ENCODE results near the gene TXNL1.

Gene TXNL1

DNA sequence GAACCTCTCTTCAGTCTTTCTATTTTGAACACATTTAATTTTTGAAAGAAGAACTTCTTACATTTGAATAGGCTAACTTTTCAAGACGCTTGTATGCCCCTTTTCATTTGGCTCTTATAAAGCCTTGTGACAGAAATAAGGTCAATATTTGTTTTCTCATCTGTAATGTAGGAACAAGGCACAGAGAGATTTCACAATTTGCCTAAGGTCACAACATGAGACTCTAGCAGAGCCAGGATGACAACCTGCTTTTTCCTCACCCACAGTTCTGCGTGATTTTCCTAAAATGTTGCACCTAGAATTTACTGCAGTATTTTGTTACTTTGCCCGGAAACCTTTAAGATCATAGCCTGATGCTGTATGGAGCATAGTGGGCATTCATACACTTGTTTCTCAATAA, 67.4 kb downstream of the TXNL1 start:
- no peak overlapping the region for H3K27ac Mint-ChIP-seq
- no peaks in the 10 kb centered on the region for H3K9me3 Mint-ChIP-seq
- H3K27me3 Mint-ChIP-seq (ENCODE audit: low read depth), result no peaks in the 10 kb centered on the region
- H3K4me1 Mint-ChIP-seq (ENCODE audit: low read depth), result no peaks in the 10 kb centered on the region
- DNase-seq (ENCODE audit: low spot score), result no peak
- no peak overlapping the region for H3K4me3 Mint-ChIP-seq
- no peaks in the 10 kb centered on the region for H3K36me3 Mint-ChIP-seq (ENCODE audit: low read depth)

- H3K27ac Mint-ChIP-seq, result no peak overlapping the region
- no peak for DNase-seq (ENCODE audit: low spot score)
- H3K36me3 Mint-ChIP-seq (ENCODE audit: low read depth), result no peaks in the 10 kb centered on the region
- no peaks in the 10 kb centered on the region for H3K4me1 Mint-ChIP-seq (ENCODE audit: low read depth)
- H3K9me3 Mint-ChIP-seq, result no peaks in the 10 kb centered on the region
- H3K27me3 Mint-ChIP-seq (ENCODE audit: low read depth), result no peaks in the 10 kb centered on the region
- no peak overlapping the region for H3K4me3 Mint-ChIP-seq
These were observed 69.0 kb downstream of the TXNL1 start for GRCh38 chr18:56569416-56569815.

- Mint-ChIP-seq H3K27me3 (ENCODE audit: low read depth) (no peaks in the 10 kb centered on the region), H3K27ac (no peak overlapping the region), H3K4me3 (no peak overlapping the region), H3K36me3 (ENCODE audit: low read depth) (no peaks in the 10 kb centered on the region), H3K4me1 (ENCODE audit: low read depth) (no peaks in the 10 kb centered on the region), H3K9me3 (no peaks in the 10 kb centered on the region)
- no peak for DNase-seq (ENCODE audit: low spot score)
These were observed 69.4 kb downstream of the TXNL1 start for GRCh38 chr18:56568986-56569385.

DNA sequence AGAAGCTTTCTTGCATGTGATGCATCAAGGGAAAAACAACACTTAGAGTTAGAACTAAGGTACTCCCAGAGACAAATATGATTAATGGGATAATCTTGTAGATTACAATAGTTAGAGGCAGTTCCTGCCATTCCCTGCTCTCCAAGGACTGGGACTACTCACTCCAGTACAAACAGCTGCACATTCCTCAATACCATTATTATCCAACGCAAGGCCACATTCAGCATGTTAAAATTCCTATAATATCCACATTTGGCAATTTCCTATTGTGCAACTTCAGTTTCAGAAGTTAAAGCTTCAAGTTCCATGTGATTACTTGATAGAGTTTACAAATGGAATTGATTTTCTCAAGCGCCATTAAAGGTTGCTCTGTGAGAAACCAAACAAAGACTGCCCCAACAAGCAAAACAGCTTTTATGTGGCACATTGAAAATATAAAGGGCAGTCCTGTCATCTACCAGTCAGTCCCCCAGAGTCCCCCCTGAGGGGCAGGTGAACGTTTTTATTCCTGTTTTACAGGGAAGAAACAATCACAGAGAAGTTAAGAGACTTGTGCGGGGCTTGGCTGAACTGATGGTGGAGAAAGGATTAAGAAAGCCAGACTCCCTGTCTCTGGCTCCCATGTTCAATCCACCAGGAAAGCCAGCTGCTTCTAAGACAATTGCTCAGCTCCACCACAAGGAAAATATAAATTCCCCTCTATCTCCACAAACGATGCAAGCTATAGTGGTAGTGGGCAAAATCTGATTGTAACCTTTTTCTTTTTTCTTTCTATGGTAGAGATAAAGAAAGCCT, 72.6 kb downstream of the TXNL1 start:
- H3K27ac Mint-ChIP-seq, result no peak overlapping the region
- no peak overlapping the region for H3K4me3 Mint-ChIP-seq
- H3K4me1 Mint-ChIP-seq (ENCODE audit: low read depth), result no peaks in the 10 kb centered on the region
- DNase-seq (ENCODE audit: low spot score), result no peak
- H3K9me3 Mint-ChIP-seq, result no peaks in the 10 kb centered on the region
- no peaks in the 10 kb centered on the region for H3K36me3 Mint-ChIP-seq (ENCODE audit: low read depth)
- no peaks in the 10 kb centered on the region for H3K27me3 Mint-ChIP-seq (ENCODE audit: low read depth)

DNA sequence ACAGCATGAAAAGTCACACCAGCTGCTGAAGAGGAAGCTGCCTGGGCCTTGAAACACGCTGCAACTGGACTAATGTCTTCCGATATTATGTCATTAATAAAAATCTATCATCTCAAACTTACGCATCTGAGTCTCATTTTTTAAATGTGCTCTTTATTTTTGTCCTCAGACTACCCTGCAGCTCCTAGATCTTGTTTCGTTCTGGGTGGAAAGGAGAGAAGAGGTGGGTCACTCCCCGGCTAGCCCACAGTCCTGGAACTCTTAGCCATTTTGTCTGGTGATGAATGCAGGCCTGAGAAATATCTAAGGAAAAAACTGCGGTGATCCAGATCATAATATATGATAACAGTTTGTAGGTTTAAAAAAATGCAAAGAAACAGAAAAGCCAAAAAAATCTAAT, 73.3 kb downstream of the TXNL1 start:
- no peaks in the 10 kb centered on the region for H3K9me3 Mint-ChIP-seq
- H3K27me3 Mint-ChIP-seq (ENCODE audit: low read depth), result no peaks in the 10 kb centered on the region
- no peak for DNase-seq (ENCODE audit: low spot score)
- no peaks in the 10 kb centered on the region for H3K36me3 Mint-ChIP-seq (ENCODE audit: low read depth)
- no peaks in the 10 kb centered on the region for H3K4me1 Mint-ChIP-seq (ENCODE audit: low read depth)
- H3K4me3 Mint-ChIP-seq, result no peak overlapping the region
- no peak overlapping the region for H3K27ac Mint-ChIP-seq

- Mint-ChIP-seq H3K27me3 (ENCODE audit: low read depth) (no peaks in the 10 kb centered on the region), H3K4me3 (no peak overlapping the region), H3K36me3 (ENCODE audit: low read depth) (no peaks in the 10 kb centered on the region), H3K27ac (no peak overlapping the region), H3K4me1 (ENCODE audit: low read depth) (no peaks in the 10 kb centered on the region), H3K9me3 (no peaks in the 10 kb centered on the region)
- no peak for DNase-seq (ENCODE audit: low spot score)
These were observed 74.8 kb downstream of the TXNL1 start for GRCh38 chr18:56563568-56563967.

DNA sequence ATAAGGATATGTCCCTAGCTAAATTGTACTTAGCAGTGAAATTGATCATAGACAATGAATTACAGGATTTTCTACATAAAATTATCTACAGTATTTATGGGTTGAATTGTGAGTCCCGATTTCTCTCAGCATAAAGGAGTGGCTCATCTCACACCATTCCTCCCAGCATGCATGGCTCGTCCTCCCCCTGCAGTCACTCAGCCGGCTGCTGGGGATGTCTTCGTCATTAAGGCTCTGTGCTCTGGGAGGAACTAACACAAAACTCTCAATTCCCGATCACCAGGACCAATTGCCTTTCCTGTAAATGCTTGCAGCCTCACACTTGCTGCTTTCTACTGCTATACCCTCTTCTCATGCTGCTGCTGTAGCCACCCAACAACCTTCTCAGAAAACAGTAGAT, 75.9 kb downstream of the TXNL1 start:
- Mint-ChIP-seq H3K36me3 (ENCODE audit: low read depth) (no peaks in the 10 kb centered on the region), H3K27ac (no peak overlapping the region), H3K4me3 (no peak overlapping the region), H3K27me3 (ENCODE audit: low read depth) (no peaks in the 10 kb centered on the region), H3K4me1 (ENCODE audit: low read depth) (no peaks in the 10 kb centered on the region), H3K9me3 (no peaks in the 10 kb centered on the region)
- DNase-seq (ENCODE audit: low spot score), result no peak

DNA sequence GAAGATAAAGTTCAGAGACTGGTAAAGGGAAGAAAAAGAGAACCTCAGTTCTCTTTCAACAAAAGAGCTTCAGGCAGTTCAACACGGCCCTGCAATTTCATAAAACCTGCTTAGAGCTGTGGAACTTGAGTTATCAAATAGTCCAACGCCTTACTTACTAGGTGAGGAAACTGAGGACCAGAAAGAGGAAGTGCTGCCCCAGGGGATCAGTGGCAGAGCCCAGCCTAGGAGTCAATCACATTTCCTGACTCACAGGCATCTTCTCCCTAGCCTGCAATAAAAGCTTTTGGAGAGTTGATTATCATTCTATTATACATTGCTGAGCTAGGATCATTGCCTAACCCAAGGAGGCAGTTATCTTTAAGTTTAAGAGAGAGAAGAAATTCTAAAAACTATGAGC, 77.4 kb downstream of the TXNL1 start:
- no peaks in the 10 kb centered on the region for H3K9me3 Mint-ChIP-seq
- no peak overlapping the region for H3K4me3 Mint-ChIP-seq
- no peaks in the 10 kb centered on the region for H3K4me1 Mint-ChIP-seq (ENCODE audit: low read depth)
- H3K27ac Mint-ChIP-seq, result no peak overlapping the region
- DNase-seq (ENCODE audit: low spot score), result no peak
- no peaks in the 10 kb centered on the region for H3K27me3 Mint-ChIP-seq (ENCODE audit: low read depth)
- no peaks in the 10 kb centered on the region for H3K36me3 Mint-ChIP-seq (ENCODE audit: low read depth)

- Mint-ChIP-seq H3K4me1 (ENCODE audit: low read depth) (no peaks in the 10 kb centered on the region), H3K4me3 (no peak overlapping the region), H3K27me3 (ENCODE audit: low read depth) (peaks cover 3% of the 10 kb centered on the region), H3K27ac (no peak overlapping the region), H3K9me3 (no peaks in the 10 kb centered on the region), H3K36me3 (ENCODE audit: low read depth) (no peaks in the 10 kb centered on the region)
- DNase-seq (ENCODE audit: low spot score), result no peak
These were observed 79.3 kb downstream of the TXNL1 start for GRCh38 chr18:56559044-56559443.

- Mint-ChIP-seq H3K4me3 (no peak overlapping the region), H3K4me1 (ENCODE audit: low read depth) (no peaks in the 10 kb centered on the region), H3K27ac (no peak overlapping the region), H3K27me3 (ENCODE audit: low read depth) (peaks cover 5% of the 10 kb centered on the region), H3K36me3 (ENCODE audit: low read depth) (no peaks in the 10 kb centered on the region), H3K9me3 (no peaks in the 10 kb centered on the region)
- DNase-seq (ENCODE audit: low spot score), result no peak
These were observed 81.5 kb downstream of the TXNL1 start for GRCh38 chr18:56556907-56557306.

- Mint-ChIP-seq H3K27ac (no peak overlapping the region), H3K36me3 (ENCODE audit: low read depth) (no peaks in the 10 kb centered on the region), H3K9me3 (no peaks in the 10 kb centered on the region), H3K27me3 (ENCODE audit: low read depth) (peaks cover 2% of the 10 kb centered on the region), H3K4me1 (ENCODE audit: low read depth) (no peaks in the 10 kb centered on the region), H3K4me3 (no peak overlapping the region)
- DNase-seq (ENCODE audit: low spot score), result no peak
These were observed 88.3 kb downstream of the TXNL1 start for GRCh38 chr18:56550121-56550520.

Measured in T-helper 2 cell treated with Interferon-gamma antibody and Interleukin-4, amounts not matched to agents 5 μg/mL and 100 μg/mL, for 36 hours (primary cell).